Globus pallidus (tissue), 1 donor: ENCODE measurements around the gene ZMYM5.
"Not testable (repeated sequence)": the region's sequence is repeated elsewhere in the genome, so short reads cannot be mapped to it uniquely, and the experiment has no call there.

Experiments used
- DNase-seq: peaks from one replicate; pipeline ENCODE4 v3.0.0-alpha.2; 2015; ENCODE audit warnings: low spot score

The ZMYM5 gene

DNA sequence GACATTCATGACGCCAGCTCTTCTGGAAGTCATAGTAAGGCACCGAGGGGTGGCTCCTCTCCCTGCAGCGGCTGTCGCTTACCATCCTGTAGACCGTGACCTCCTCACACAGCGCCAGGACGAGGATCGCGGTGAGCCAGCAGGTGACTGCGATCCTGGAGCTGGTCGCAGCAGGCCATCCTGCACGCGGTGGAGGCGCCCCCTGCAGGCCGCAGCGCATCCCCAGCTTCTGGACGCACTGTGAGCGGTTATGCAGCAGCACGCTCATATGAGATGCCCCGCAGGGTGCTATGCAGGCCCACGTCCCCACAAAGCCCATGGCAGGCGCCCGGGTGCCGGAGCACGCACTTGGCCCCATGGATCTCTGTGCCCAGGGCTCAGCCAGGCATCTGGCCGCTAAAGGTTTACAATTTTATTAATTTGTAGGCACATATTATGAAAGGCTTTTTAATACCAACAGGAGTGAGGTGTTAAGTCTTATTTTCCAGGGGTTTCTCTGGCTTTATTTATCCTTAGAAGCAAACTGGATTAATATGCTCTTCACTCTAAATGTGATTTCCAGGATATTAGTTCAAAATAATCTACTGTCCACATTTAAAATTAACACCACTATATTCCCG lies 45.1 kb downstream of the ZMYM5 start:
- DNase-seq, result no peak

DNA sequence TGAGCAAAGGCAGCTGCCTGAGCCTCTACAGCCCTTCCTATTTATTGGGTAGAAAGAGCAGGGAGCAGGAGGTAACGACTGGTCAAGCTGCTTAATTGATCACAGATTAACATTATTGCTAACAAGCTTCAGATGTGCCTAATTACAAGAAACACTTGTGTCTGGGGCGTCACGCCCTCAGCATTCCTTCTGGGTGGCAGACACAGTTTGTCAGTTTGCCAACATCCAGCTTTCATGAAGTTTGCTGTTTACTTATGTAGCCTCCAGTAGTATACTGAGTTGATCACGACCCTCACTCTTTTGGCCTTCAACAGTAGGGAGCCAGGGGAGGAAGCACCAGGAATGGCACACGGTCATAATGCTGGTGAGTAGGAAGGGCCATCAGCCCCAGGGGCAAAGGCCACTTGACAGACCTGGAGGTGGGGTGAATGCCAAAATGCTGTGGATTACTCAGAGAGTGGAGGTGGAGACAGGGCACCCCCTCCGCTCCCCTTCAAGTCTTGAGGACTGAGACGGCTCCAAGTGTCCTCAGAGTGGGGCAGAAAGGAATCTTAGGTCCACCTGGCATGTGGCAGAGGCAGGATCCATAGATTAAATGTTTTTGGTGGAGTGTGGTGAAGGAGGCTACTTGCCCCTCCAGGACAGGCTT lies 45.8 kb downstream of the ZMYM5 start:
- DNase-seq, result no peak

DNA sequence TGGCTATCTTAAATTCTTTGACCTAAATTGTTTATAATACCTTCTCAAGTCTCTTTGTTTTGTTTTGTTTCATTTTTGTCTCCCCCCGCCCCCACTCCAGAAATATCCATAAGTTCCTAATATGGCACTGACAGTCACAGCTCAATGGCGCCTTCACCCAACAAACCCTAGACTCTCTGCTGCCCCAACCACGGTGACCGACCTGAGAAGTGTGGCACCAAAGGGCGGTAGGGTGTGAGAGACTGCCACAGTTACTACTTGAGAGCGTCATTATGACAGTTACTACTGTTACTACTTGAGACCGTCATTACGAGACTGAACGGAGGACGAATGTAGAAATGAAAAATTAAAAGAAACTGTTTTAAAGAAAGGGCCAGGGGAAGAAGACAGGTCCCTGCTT lies 46.3 kb downstream of the ZMYM5 start:
- no peak for DNase-seq

DNA sequence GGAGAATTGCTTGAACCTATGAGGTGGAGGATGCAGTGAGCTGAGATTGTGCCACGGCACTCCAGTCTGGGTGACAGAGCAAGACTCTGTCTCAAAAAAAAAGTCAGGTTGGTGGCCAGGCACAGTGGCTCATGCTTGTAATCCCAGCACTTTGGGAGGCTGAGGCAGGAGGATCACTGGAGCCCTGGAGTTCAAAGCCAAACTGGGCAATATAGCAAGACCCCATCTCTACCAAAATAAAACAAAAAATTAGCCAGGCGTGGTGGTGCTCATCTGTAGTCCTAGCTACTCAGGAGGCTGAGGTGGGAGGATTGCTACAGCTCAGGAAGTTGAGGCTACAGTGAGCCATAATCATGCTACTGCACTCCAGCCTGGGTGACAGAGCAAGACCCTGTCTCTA lies 47.6 kb downstream of the ZMYM5 start:
- not testable (repeated sequence) for DNase-seq

DNA sequence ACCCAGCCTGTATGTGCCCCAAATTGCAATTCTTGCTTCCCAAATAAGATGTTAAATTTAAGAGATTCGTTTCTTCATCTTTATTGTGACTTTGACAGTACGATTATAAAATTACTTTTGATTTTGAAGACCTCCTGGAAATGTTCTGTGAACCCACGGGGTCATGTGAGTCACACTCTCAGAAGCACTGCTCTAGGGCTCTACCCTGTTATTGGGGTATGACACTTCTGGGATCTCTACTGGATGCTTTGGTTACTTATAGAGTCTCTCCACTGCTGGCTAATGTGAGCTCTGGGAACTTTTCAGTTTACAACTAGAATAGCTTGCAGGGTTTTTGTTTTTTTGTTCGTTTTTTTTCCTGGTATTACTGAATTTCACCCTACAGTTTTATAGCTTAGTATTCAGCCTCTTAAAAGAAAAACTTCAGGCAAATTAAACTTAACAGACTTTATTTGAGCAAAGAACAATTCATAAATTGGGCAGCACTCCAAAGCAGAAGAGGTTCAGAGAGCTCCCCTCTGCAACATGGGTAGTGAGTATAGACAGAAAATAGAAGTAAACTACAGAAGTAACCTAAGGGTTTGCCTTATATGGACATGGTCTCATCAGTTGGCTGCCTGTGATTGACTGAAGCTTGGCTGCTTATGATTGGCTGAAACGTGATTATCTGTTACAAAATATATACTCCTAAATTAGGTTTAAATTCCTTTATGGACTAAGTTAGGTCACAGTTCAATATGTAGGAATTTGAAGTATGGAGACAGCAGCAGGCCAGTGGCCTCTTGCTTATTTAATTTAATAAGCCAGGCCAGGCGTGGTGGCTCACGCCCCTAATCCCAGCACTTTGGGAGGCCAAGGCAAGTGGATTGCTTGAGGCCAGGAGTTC lies 52.2 kb downstream of the ZMYM5 start:
- DNase-seq, result no peak

DNA sequence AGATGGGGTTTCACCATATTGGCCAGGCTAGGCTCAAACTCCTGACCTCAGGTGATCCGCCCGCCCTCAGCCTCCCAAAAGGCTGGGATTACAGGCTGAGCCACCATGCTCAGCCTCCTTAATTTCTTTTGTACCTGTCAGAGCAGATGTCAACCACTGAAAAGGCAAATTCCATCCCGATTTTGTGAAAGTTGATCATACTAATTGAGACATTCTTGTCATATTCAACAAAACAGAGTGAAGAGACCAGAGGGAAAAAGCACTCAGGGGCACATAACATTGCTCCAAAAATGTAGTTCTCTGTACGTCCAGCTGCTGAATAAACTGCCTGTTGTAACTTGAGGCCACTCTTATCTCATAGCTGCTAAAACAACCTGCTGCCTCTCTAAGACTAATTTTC lies 53.3 kb downstream of the ZMYM5 start:
- DNase-seq, result no peak

DNA sequence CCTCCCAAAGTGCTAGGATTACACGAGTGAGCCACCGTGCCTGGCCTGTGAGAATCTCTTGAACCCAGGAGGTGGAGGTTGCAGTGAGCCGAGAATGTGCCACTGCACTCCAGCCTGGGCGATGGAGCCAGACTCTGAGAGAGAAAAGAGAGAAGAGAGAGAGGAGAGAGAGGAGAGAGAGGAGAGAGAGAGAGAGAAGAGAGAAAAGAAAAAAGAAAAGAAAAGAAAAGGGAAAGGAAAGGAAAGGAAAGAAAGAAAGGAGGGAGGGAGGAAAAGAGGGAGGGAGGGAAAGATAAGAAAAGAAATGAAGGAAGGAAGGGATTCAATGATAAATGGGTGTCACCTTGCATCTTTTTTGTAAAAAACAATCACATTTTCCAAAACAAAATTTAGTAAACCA lies 57.7 kb downstream of the ZMYM5 start:
- no peak for DNase-seq

DNA sequence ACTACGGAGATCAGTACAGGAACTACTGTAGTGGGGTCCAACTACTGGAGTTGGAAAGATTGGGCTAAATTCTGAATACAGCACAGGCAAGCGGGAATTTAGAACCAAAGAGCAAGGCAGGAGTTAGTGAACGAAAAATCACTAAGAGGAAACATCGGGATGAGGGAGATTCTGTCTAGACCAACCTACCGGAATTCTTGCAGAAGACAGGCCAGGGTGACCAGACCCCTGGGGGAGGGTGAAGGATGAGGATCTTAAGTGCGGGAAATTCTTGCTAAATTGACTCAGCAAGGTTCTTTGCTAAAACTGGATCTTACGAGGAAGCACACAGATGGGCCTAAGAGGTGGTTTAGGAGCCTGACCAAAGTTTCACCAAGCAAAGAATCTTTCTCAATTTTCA lies 67.5 kb downstream of the ZMYM5 start:
- DNase-seq, result no peak

DNA sequence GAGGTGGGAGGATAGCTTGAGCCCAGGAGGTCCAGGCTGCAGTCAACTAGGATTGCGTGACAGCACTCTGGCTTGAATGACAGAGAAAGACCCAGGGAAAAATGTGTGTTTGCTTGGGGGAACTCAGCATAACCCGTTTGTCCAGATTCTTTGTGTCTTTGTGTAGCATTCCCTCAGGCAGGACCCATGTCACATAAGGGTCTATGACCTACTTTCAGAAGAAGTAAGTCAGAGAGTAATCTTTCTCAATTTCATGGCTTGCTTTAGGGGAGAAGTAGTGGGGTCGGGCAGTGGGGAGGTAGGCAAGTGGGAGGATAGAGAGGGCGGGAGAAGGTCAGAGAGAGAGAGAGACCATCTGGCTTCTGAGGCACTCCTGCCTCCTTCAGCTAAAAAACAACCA lies 68.8 kb downstream of the ZMYM5 start:
- no peak for DNase-seq

DNA sequence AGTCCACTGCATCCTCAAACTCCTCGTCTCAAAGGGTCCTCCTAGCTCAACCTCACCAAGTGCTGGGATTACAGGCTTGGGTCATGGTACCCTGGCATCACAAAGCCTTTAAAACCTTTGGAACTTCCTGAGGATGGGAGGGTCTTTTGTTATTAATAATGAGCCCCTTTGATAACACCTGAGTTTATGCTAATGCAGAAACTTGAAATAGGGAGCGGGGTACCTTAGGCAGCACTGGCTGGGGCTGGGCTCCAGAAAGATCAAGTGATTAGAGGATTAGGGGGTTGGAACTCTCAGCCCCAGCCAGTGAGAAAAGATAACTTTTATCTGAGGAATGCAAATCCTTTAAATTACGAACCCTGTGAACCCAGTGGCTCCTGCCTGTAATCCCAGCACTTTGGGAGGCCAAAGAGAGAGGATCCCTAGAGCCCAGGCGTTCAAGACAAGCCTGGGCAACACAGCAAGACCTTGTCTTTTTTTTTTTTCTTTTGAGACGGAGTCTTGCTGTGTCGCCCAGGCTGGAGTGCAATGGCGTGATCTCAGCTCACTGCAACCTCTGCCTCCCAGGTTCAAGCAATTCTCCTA lies 71.4 kb downstream of the ZMYM5 start:
- no peak for DNase-seq

DNA sequence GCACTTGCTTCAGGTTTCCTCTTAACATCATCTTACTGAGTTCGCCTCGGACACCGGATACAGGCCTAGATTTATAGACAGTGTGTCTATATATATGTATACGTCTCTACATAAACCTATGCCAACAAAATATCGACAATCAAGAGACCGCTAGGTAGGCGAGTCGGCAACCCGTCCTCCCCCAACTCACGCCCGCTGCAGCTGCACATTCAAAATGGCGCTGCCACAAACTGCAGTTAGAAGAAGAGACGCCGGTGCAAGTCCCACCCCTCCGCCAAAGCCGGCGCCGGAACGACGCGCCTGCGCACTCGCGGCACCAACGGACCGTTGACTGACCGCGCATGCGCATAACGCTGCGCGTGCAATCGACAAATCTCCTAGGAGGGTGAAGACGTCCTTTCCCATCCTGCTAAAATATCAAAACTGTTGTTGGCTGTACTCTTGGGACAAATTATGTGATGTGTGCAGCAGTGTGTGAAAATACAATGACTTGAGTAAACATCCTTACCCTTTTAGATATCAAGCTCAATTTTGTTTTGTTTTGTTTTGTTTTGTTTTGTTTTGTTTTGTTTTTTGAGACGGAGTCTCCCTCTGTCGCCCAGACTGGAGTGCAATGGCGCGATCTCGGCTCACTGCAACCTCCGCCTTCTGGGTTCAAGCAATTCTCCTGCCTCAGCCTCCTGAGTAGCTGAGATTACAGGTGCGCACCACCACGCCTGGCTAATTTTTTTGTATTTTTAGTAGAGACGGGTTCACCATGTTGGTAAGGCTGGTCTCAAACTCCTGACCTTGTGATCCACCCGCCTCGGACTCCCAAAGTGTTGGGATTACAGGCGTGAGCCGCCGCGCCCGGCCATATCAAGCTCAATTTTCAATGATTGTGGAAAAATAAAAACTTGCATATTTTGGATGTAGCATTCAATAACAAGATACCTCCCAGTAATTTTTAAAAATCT lies 80.4 kb downstream of the ZMYM5 start, which contains the start of gene PSPC1:
TSS of gene PSPC1 (minus strand) at position 219 of the 956 bp plus-strand sequence. CDS start at position 31, 188 bp downstream.
- DNase-seq, result peak; percentile 96

DNA sequence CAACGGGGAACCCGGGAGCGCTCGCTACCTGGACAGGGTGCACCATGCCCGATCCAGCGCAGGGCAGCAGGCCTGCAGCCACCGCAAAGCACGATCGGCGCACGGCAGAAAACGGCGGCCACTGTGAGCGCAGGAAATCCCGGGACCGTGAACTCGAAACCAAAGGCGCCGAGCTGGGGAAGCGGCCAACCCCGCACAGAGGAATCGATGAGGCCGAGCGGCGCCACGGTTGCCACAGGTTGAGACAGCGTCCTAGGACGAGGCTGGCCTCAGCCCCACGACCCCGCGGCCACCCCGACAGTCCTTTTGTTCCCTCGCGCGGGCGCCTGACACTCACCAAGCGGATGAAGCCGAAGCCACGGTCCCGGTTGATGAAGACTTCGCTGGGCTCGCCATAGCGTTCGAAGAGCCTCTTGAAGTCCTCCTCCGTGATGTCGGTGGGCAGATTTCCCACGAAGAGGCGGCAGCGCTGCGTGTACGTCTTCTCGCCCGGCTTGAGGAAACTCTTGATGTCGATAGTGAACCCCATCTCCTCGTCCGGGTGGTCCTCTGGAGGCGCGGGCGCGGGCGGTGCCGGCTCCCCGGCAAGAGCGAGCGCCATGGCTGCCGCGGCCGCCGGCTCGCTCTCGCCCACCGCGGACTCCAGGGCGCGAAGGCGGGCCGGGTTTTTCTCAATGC lies 81.3 kb downstream of the ZMYM5 start:
- DNase-seq, result no peak

DNA sequence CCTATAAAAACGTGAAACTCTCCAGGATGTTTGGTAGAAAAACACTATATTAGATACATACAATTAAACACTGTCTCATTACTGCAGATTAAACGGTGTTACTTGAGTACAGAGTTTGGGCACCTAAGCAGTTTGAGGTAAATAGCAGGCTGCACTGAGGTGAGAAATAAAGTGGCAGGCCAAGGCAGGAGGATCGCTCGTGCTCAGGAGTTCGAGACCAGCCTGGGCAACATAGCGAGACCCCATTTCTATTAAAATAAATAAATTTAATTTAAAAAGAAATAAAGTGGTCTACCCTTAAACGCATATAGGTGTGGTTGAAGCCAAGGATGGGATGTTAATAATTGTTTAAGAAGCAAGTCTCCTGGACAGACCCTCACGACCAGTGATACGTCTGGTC lies 81.9 kb downstream of the ZMYM5 start:
- no peak for DNase-seq

DNA sequence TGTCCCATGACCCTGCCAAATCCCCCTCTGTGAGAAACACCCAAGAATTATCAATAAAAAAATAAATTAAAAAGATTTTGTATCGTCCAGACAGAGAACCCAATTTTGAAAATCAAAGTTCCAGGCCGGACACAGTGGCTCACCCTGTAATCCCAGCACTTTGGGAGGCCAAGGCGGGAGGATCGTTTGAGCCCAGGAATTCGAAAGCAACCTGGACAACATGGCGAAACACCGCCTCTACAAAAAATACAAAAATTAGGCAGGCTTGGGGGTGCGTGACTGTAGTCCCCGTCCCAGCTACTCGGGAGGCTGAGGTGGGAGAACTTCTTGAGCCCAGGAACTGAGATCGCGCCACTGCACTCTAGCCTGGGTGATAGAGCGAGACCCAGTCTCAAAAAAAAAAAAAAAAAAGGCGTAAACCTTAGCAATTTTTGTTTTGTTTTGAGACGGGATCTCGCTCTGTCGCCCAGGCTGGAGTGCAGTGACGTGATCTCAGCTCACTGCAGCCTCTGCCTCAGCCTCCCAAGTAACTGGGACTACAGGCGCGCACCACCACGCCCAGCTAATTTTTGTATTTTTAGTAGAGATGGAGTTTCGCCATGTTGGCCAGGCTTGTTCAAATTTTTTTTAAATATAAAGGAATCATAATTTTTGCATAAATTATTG lies 82.6 kb downstream of the ZMYM5 start:
- DNase-seq, result not testable (repeated sequence)
